Heart left ventricle (tissue), 16 donors: ENCODE measurements around the gene SBSN. TPM values are rescaled to one million over a fixed set of nuclear protein-coding genes. Genes with fewer than 3 reads are reported as not detected.

Source experiments
- ATAC-seq, 4 donors: fragments of 200-7000 bp; cut with Tn5 transposase; one replicate each; pipeline ENCODE4 v1.9.1; 2020 to 2022; ENCODE audit warnings: moderate library complexity in 4 of 4, mild to moderate bottlenecking in 3 of 4, moderate number of reproducible peaks in 1 of 4
- DNase-seq, 5 donors: peaks; one replicate each; pipeline ENCODE4 v3.0.0-alpha.2; 2020
- H3K27ac ChIP-seq, 12 donors: fragments of 200-600 bp; sonication (generic) in 4 of 12; one replicate each; pipeline versions ENCODE4 v1.5.0 to v1.8.0; 2016 to 2022; ENCODE audit warnings: mild to moderate bottlenecking in 2 of 12
- H3K27me3 ChIP-seq, 9 donors: fragments of 200-600 bp; sonication (generic) in 2 of 9; one replicate each; pipeline versions ENCODE4 v1.5.1 to v1.8.0; 2016 to 2022; ENCODE audit warnings: mild to moderate bottlenecking in 3 of 9
- H3K36me3 ChIP-seq, 9 donors: fragments of 200-600 bp; sonication (generic) in 2 of 9; one replicate each; pipeline versions ENCODE4 v1.5.0 to v1.8.0; 2018 to 2022; ENCODE audit warnings: mild to moderate bottlenecking in 2 of 9
- H3K4me1 ChIP-seq, 12 donors: fragments of 200-600 bp; sonication (generic) in 4 of 12; one replicate each; pipeline versions ENCODE4 v1.5.0 to v1.8.0; 2016 to 2022; ENCODE audit warnings: mild to moderate bottlenecking in 3 of 12
- H3K4me3 ChIP-seq, 12 donors: fragments of 200-600 bp; sonication (generic) in 4 of 12; one replicate each; pipeline versions ENCODE4 v1.5.0 to v1.8.0; 2017 to 2022; ENCODE audit warnings: mild to moderate bottlenecking in 9 of 12, moderate library complexity in 4 of 12
- H3K9me3 ChIP-seq, 12 donors: fragments of 200-600 bp; sonication (generic) in 4 of 12; one replicate each; pipeline versions ENCODE4 v1.5.0 to v1.8.0; 2016 to 2022; ENCODE audit warnings: mild to moderate bottlenecking in 1 of 12
- CTCF ChIP-seq, 12 donors: fragments of 200-600 bp; sonication (generic) in 4 of 12; IDR thresholded peaks; one replicate each; pipeline versions ENCODE4 v1.5.0 to v1.8.0; 2018 to 2022; ENCODE audit warnings: antibody characterized with exemption in 12 of 12, mild to moderate bottlenecking in 5 of 12
- POLR2A ChIP-seq, 2 donors: fragments of 450-650 bp; IDR thresholded peaks; one replicate each; pipeline ENCODE4 v1.6.1; 2017; ENCODE audit warnings: antibody characterized with exemption in 2 of 2, mild to moderate bottlenecking in 2 of 2, moderate library complexity in 2 of 2
- WGBS, 4 donors: extraction: QIAGEN DNeasy Blood & Tissue Kit in 2 of 4; methylation state at CpG; one replicate each; pipeline versions ENCODE4 v1.1.5 to v1.1.7; 2013 to 2018; 5-methylcytosine and 5-hydroxymethylcytosine counted together
- intact Hi-C, 10 donors: fragments of 100-400 bp; cut with DNase I; formaldehyde crosslinking; loops; one replicate each; pipeline versions ENCODE4 v1.11.1 to v1.14.2; 2022
- polyA plus RNA-seq, 2 donors: library from polyadenylated mRNA; stranded (reverse); fragments of 200-250 nt; gene quantifications; one replicate each; pipeline ENCODE4 v1.2.3, GENCODE V29; 2013
- total RNA-seq, 9 donors: library from RNA; depleted of rRNA in 2 of 9; stranded (reverse); fragments of >200 nt in 2 of 9; fragmentation: NEBNext Ultra II Directional in 3 of 9; extraction: Animal tissue kit (Norgen Biotek cat#: 25700) in 3 of 9; gene quantifications; one replicate each; pipeline versions ENCODE4 v1.1.0 to v1.2.4, GENCODE V29; 2016 to 2023
- donor health status: ischemic (EF 13 %, LVEDD 7.1; RV severe dilation, severe dysfunction).
- donor health status: healthy with polysubstance abuse.
- donor health status: DM: no; HTN: yes; CAD: no.
- donor health status: DM: no; HTN: no; CAD: no.
- donor health status: ischemic (EF 25% LVEDD 6.9; RV normal size, moderate dysfunction).
- donor health status: ischemic (EF 25% LVEDD 5.7; RV mildly dilated, moderate dysfunction).
- donor health status: healthy.
- donor health status: DM: yes; HTN: yes; CAD: no.
- donor health status: ischemic (EF 35%, LVEDD 5.7; RV mildly dilated, moderate dysfunction).
- donor health status: nonischemic (EF 11% LVEDD 7.7; RV severe dilation, severe dysfunction).
- donor health status: DM: yes; HTN: yes; CAD: no.
- donor health status: PGD.
- donor health status: ischemic (EF 29% LVEDD 5.4; RV normal size, mild dysfunction).
- donor health status: nonischemic (EF 23%, LVEDD 6.1; RV moderate dilation, normal function).

The SBSN gene
- total and polyA plus RNA-seq, 11 donors: not detected

- WGBS, 4 donors: 79 to 88% (median 83%) methylated on average over 6 of the region's 6 CpGs
- no peak for DNase-seq
- H3K36me3 ChIP-seq: no peaks in the 10 kb centered on the region
- TF ChIP-seq CTCF (IDR thresholded peaks at IDR 0.05) (no peak), POLR2A (IDR thresholded peaks at IDR 0.05) (no peak)
- H3K27ac ChIP-seq: no peak overlapping the region
- H3K4me3 ChIP-seq: no peak overlapping the region
- no peak for ATAC-seq
- H3K4me1 ChIP-seq: peaks cover 0 to 5% (median 1%) of the 10 kb centered on the region in 12 donors
- peaks cover 0 to 7% (median 2%) of the 10 kb centered on the region in 9 donors for H3K27me3 ChIP-seq
- H3K9me3 ChIP-seq: no peaks in the 10 kb centered on the region
- intact Hi-C loops: no loop called here
Measured at GRCh38 chr19:35539314-35539713, 11.2 kb upstream of the SBSN start.

GRCh38 chr19:35534803-35535480 is 6.8 kb upstream of the SBSN start:
- Histone ChIP-seq H3K27me3 (peaks cover 5 to 51% (median 26%) of the 10 kb centered on the region in 9 donors), H3K9me3 (no peaks in the 10 kb centered on the region), H3K4me3 (no peak overlapping the region), H3K36me3 (no peaks in the 10 kb centered on the region), H3K27ac (no peak overlapping the region), H3K4me1 (peaks cover 0 to 21% (median 0%) of the 10 kb centered on the region in 12 donors)
- no peak for DNase-seq
- TF ChIP-seq POLR2A (IDR thresholded peaks at IDR 0.05) (no peak), CTCF (IDR thresholded peaks at IDR 0.05) (no peak)
- intact Hi-C loops: no loop called here
- WGBS, 4 donors: 67 to 74% (median 70%) methylated on average over 8 to 10 of the region's 10 CpGs
- ATAC-seq: no peak

- Histone ChIP-seq H3K9me3 (no peaks in the 10 kb centered on the region), H3K36me3 (no peaks in the 10 kb centered on the region), H3K4me1 (peaks cover 0 to 21% (median 0%) of the 10 kb centered on the region in 12 donors), H3K27ac (no peak overlapping the region), H3K4me3 (peak overlapping the region in 1 of 12 donors; percentile 16), H3K27me3 (peaks cover 11 to 61% (median 34%) of the 10 kb centered on the region in 9 donors)
- no peak for TF ChIP-seq CTCF (IDR thresholded peaks at IDR 0.05)
- TF ChIP-seq POLR2A (IDR thresholded peaks at IDR 0.05): no peak
- DNase-seq: peak in 2 of 5 donors; percentile 46 to 51
- intact Hi-C loops: no loop called here
- WGBS, 4 donors: 3 to 10% (median 5%) methylated on average over 26 to 30 of the region's 30 CpGs
- ATAC-seq: peak in 3 of 4 donors; percentile 50 to 65 (median 55)
Measured at GRCh38 chr19:35533822-35534392, 5.8 kb upstream of the SBSN start.

- H3K9me3 ChIP-seq: no peaks in the 10 kb centered on the region
- no peaks in the 10 kb centered on the region for H3K36me3 ChIP-seq
- H3K4me1 ChIP-seq: peaks cover 0 to 21% (median 0%) of the 10 kb centered on the region in 12 donors
- intact Hi-C loops: no loop called here
- DNase-seq (no peak), ATAC-seq (peak in 1 of 4 donors; percentile 22)
- 22 to 62% (median 32%) methylated on average over 24 to 39 of the region's 39 CpGs for WGBS, 4 donors
- TF ChIP-seq POLR2A (IDR thresholded peaks at IDR 0.05): no peak
- TF ChIP-seq CTCF (IDR thresholded peaks at IDR 0.05): no peak
- H3K4me3 ChIP-seq: peak within 1 kb of the TSS in 1 of 12 donors; percentile 16
- peak within 1 kb of the TSS in 1 of 12 donors; percentile 73 for H3K27ac ChIP-seq
- peaks cover 11 to 67% (median 34%) of the 10 kb centered on the region in 9 donors for H3K27me3 ChIP-seq
Measured at GRCh38 chr19:35533201-35533821, 5.2 kb upstream of the SBSN start, which contains the start of gene GAPDHS. Gene GAPDHS, plus strand, starts transcription at chr19:35533456. Its CDS starts 72 bp downstream, at chr19:35533528.
